ENCODE measurements around the gene GRM4. TPM values are rescaled to one million over a fixed set of nuclear protein-coding genes. Genes with fewer than 3 reads are reported as not detected.
A peak's percentile ranks its signal among the peaks of the same experiment; 100 is the strongest.
"Not testable (repeated sequence)": the region's sequence is repeated elsewhere in the genome, so short reads cannot be mapped to it uniquely, and the experiment has no call there.

GRM4 gene
- total RNA-seq, 2 experiments from 2014 or later: 0.05 TPM; not detected in 1

DNA sequence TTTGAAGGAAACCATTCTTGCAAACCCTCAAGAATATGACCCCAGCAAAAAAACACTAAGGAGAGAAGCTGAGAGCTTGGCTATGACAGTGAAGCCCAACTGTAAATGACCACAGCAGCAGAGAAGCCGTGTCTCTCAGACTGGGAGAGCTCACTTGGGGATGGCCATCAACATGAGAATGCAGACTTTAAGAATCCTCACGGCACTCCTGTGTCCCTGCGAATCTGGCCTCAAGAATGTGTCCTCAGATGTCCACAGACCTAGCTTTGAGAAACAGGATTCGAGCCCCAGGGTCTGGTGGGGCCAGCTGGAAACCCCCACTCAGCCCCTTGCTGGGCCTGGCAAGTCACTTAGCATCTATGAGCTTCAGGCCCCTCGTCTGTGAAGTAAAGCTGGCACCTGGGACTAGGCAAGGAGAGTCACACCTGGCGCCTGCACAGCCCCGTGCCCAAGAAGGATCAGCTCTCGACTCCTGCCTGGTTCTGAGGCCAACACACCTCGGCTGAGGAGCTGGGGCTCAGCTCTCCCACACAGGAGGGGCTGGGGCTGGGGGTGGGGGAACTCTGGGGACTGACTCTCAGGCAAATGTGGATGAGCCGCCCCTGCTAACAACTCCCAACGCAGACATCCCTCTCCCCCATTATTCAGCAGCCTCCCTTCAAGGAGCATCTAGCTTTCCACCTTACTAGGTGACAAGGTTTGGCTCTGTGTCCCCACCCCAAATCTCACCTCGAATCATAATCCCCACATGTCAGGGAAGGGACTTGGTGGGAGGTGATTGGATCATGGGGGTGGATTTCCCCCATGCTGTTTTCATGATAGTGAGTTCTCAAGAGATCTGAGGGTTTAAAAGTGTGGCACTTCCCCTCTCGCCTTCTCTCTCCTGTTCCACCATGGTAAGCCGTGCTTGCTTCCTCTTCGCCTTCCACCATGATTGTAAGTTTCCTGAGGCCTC lies 97.7 kb downstream of the GRM4 start:
- ChIA-PET CTCF (interaction anchor here (1.1 to 1.7 kb wide), 2 partner anchors 16 to 107 kb away, joined by 3 to 7 read pairs; no protein-coding TSS in a partner anchor), POLR2A (no interaction called here)
- Mint-ChIP-seq H3K27me3 (no peaks in the 10 kb centered on the region), H3K27ac (peak overlapping the region; percentile 33), H3K9me3 (no peaks in the 10 kb centered on the region), H3K4me3 (no peak overlapping the region), H3K36me3 (no peaks in the 10 kb centered on the region), H3K4me1 (ENCODE audit: low read depth) (peaks cover 7% of the 10 kb centered on the region)
- no peak for DNase-seq
- intact Hi-C loops (cut with micrococcal nuclease): no loop called here

DNA sequence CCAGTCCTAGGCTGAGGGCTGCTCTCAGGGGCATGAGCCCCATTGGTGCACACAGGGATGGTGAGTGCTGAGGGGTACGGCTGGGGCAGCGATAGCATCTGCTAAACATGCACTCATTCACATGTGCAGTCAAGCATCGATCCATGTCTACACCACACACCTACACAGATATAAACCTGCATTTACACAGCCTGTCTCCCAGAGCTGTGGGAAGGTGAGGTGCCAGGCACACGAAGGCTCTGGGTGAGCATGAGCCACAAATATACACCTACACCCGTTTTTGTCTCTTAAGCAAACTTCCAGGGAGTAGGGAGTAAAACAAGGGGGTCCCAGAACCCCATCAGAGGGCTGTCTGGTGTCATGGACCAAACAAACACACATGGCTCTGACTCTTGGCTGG lies 99.3 kb downstream of the GRM4 start:
- Mint-ChIP-seq H3K4me1 (ENCODE audit: low read depth) (peaks cover 7% of the 10 kb centered on the region), H3K27ac (no peak overlapping the region), H3K9me3 (no peaks in the 10 kb centered on the region), H3K36me3 (no peaks in the 10 kb centered on the region), H3K4me3 (no peak overlapping the region), H3K27me3 (no peaks in the 10 kb centered on the region)
- intact Hi-C loops (cut with micrococcal nuclease): no loop called here
- no peak for DNase-seq
- ChIA-PET POLR2A (no interaction called here), CTCF (interaction anchor here (2.1 kb wide), 1 partner anchor 9 kb away, joined by 7 read pairs; no protein-coding TSS in a partner anchor)

DNA sequence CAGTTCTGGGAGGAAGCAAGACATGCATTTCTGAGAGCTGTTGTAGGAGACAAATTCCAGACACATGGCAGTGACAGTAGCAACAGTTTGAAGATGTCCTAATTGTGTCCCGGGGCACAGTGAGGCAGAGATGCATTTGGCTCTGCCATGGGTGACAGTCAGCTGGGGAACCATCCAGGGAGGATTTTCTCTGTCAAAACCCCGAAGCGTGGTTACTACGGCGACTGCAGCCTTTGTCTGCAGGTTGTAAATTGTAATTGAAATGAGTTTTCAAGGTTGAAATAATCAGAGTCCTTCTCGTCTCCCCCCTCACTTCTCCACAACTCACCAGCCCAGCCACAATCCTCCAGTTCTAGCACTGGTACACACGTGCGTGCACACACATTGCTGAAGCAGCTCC lies 100.1 kb downstream of the GRM4 start:
- CTCF ChIA-PET: interaction anchor here (1.1 to 2.1 kb wide), 2 partner anchors 9 to 11 kb away, joined by 3 to 7 read pairs; no protein-coding TSS in a partner anchor
- no peak overlapping the region for H3K4me3 Mint-ChIP-seq
- POLR2A ChIA-PET: no interaction called here
- H3K9me3 Mint-ChIP-seq: no peaks in the 10 kb centered on the region
- H3K36me3 Mint-ChIP-seq: no peaks in the 10 kb centered on the region
- H3K4me1 Mint-ChIP-seq (ENCODE audit: low read depth): peaks cover 7% of the 10 kb centered on the region
- no peak for DNase-seq
- intact Hi-C loops (cut with micrococcal nuclease): no loop called here
- H3K27me3 Mint-ChIP-seq: no peaks in the 10 kb centered on the region
- H3K27ac Mint-ChIP-seq: no peak overlapping the region

DNA sequence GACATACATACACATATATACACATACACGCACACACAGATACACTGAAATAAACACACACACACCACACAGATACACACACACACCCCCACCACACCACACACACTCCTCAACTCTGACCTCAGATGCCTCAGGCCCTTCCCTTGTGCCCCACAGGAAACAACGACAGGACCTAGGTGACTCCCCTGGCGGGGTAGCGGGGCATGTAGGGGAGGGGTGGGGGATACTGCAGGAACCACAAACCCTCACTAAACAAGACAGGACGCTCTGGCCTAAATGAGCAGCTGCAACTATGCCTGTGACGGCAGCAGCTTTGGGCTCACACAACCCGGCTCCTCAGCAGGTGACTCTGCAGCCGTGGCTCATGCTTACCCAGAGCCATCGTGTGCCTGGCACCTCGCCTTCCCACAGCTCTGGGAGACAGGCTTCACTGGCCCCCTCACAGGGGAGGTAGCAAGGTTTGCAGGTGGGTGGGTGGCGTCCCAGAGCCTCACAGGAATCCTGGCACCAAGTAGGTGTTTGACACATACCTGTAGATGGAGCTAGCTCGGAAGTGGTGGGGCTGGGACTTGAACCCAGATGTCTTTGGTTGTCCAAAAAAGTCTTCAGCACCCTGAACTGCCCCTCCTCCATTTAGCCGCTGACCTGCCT lies 100.8 kb downstream of the GRM4 start:
- H3K9me3 Mint-ChIP-seq: no peaks in the 10 kb centered on the region
- ChIA-PET POLR2A (no interaction called here), CTCF (interaction anchor here (1.1 to 2.1 kb wide), 2 partner anchors 10 to 12 kb away, joined by 3 to 7 read pairs; no protein-coding TSS in a partner anchor)
- H3K27ac Mint-ChIP-seq: no peak overlapping the region
- no peak overlapping the region for H3K4me3 Mint-ChIP-seq
- intact Hi-C loops (cut with micrococcal nuclease): no loop called here
- no peaks in the 10 kb centered on the region for H3K36me3 Mint-ChIP-seq
- no peaks in the 10 kb centered on the region for H3K27me3 Mint-ChIP-seq
- peaks cover 7% of the 10 kb centered on the region for H3K4me1 Mint-ChIP-seq (ENCODE audit: low read depth)
- peak; percentile 40 for DNase-seq

DNA sequence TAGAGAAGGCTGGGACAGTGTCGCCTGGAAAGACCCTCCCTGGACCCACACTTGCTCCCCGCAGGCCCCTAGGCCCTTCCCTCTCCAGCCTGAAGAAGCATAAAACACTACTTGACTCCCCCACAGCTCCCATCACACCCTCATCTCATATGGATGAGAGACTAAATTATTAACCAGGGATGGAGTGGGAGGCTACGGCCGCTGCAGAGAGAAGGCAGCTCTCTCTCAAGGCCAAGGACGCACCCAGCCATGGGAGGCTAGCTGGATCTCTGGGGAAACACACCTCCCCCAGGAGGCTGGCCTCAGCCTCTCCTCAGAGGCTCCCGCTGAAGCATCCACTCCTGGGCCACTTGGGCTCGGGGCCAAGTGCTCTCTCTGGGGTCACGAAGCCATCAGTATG lies 102.5 kb downstream of the GRM4 start:
- POLR2A ChIA-PET: no interaction called here
- H3K27me3 Mint-ChIP-seq: no peaks in the 10 kb centered on the region
- no peak for DNase-seq
- CTCF ChIA-PET: interaction anchor here (1.8 to 2.2 kb wide), 3 partner anchors 12 to 272 kb away, joined by 6 to 7 read pairs (median 7); no protein-coding TSS in a partner anchor
- no peak overlapping the region for H3K4me3 Mint-ChIP-seq
- H3K27ac Mint-ChIP-seq: no peak overlapping the region
- no peaks in the 10 kb centered on the region for H3K36me3 Mint-ChIP-seq
- intact Hi-C loops (cut with micrococcal nuclease): no loop called here
- peaks cover 7% of the 10 kb centered on the region for H3K4me1 Mint-ChIP-seq (ENCODE audit: low read depth)
- H3K9me3 Mint-ChIP-seq: no peaks in the 10 kb centered on the region

DNA sequence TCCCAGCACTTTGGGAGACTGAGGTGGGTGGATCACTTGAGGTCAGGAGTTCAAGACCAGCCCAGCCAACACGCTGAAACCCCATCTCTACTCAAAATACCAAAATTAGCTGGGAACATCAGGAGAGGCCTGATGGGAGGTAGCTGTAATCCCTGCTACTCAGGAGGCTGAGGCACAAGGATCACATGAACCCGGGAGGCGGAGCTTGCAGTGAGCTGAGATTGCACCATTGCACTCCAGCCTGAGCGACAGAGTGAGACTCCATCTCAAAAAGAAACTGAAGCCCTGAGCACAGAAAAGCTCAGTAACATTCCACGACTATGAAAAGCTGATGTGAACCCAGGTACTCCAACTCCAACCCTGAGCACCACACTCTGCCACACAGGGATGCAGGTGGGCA lies 103.9 kb downstream of the GRM4 start:
- H3K27ac Mint-ChIP-seq; DNase-seq; H3K27me3 Mint-ChIP-seq; H3K9me3 Mint-ChIP-seq; intact Hi-C loops (cut with micrococcal nuclease); H3K4me1 Mint-ChIP-seq (ENCODE audit: low read depth); H3K4me3 Mint-ChIP-seq; POLR2A ChIA-PET; H3K36me3 Mint-ChIP-seq: not testable (repeated sequence)
- CTCF ChIA-PET: interaction anchor here (1.8 to 2.2 kb wide), 2 partner anchors 15 to 271 kb away, joined by 6 to 7 read pairs; no protein-coding TSS in a partner anchor

DNA sequence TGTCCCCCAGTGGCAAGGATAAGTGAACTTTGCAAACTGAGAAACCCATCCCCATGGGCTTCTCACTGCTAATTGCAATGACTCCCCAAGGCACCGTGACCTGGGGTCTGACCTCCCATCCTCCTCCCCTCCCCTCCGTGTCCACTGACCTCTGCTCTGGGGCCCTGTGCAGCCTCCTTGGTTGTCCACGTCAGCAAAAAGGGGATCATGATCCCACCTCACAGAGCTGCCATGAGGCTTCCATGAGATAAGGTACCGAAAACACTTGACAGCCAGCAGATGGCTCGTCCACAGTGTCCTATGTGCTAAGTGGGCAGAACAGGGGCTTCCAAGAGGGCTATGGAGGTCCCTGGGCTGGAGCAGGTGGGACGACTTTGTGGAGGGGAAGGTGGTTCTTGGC lies 104.5 kb downstream of the GRM4 start:
- no peak overlapping the region for H3K4me3 Mint-ChIP-seq
- H3K9me3 Mint-ChIP-seq: no peaks in the 10 kb centered on the region
- H3K27me3 Mint-ChIP-seq: no peaks in the 10 kb centered on the region
- no peak overlapping the region for H3K27ac Mint-ChIP-seq
- intact Hi-C loops (cut with micrococcal nuclease): no loop called here
- no peak for DNase-seq
- ChIA-PET CTCF (interaction anchor here (2.2 kb wide), 1 partner anchor 14 kb away, joined by 7 read pairs; no protein-coding TSS in a partner anchor), POLR2A (no interaction called here)
- H3K4me1 Mint-ChIP-seq (ENCODE audit: low read depth): peaks cover 7% of the 10 kb centered on the region
- H3K36me3 Mint-ChIP-seq: no peaks in the 10 kb centered on the region

DNA sequence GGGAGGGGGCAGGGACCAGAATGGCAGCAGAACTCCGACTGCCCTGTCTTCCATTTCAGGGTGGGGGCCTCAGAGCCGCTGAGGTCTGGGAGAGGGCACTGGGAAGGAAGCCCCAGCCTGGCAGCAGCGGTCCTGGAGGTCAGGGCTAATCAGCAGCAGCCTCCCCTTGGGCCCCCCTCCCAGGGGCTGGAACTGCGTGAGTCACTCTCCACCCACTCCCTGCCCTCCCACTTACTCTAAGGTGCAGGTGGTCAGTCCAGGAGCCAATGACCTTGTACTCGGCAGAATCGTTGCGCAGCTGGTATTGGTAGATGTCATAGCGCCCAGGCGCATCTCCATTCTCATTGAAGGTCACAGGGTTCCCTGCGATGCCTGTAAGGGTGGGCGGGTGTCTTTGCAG lies 105.9 kb downstream of the GRM4 start:
- ChIA-PET POLR2A (no interaction called here), CTCF (no interaction called here)
- H3K4me3 Mint-ChIP-seq: no peak overlapping the region
- DNase-seq: no peak
- H3K27ac Mint-ChIP-seq: no peak overlapping the region
- no peaks in the 10 kb centered on the region for H3K27me3 Mint-ChIP-seq
- no peaks in the 10 kb centered on the region for H3K9me3 Mint-ChIP-seq
- peaks cover 7% of the 10 kb centered on the region for H3K4me1 Mint-ChIP-seq (ENCODE audit: low read depth)
- no peaks in the 10 kb centered on the region for H3K36me3 Mint-ChIP-seq
- intact Hi-C loops (cut with micrococcal nuclease): no loop called here

DNA sequence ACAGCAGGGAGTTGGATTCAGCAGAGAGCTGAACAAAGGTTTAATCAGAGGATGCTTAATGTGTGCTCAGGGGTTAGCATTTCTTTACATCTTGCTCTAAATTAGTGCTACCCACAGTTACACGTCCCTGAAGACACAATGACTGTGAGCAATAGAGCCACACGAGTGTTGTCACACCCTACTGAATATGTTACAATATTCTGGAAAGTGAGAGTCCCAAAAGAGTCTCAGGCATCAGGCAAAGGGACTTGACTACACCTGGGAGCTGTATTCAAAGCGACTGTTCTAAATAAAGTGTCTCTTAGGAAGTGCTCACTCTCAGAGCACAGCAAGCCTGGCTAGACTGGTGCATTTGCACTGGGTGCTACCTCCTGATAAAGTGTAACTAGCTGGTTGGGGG lies 108.7 kb downstream of the GRM4 start:
- POLR2A ChIA-PET: no interaction called here
- Mint-ChIP-seq H3K9me3 (no peaks in the 10 kb centered on the region), H3K27me3 (no peaks in the 10 kb centered on the region)

DNA sequence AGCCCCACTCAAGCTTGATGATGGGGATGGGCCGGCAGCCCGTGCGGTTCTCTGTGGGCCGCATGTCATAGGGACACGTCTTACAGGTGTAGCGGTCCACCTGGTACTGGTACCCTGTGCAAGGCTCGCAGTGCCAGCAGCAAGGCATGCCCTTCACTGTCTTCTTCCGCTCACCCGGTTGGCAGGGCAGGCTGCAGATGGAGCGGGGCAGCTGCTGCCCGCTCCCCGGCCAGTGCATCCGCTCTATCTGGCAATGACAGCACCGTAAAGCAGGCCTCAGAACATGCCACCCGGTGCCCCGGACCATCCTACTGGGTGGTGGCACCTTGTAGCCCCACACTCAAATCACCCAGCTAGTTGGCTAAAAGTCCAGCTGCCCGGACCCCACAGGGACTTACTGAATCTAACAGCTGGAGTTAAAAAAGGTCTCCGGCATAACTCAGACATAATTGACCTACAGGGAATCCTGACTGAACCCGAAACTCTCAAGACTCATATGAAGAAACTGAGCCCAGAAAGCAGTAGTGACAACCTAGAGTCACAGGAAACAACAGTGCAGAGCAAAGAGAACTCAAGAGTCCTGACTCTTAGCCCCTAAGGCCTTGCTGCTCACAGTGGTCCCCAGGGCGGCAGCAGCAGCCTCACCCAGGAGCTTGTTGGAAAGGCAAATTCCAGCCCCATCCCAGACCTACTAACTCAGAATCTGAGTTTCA lies 109.4 kb downstream of the GRM4 start:
- no peaks in the 10 kb centered on the region for H3K36me3 Mint-ChIP-seq
- H3K4me3 Mint-ChIP-seq: no peak overlapping the region
- intact Hi-C loops (cut with micrococcal nuclease): no loop called here
- H3K4me1 Mint-ChIP-seq (ENCODE audit: low read depth): no peaks in the 10 kb centered on the region
- H3K27ac Mint-ChIP-seq: no peak overlapping the region
- ChIA-PET CTCF (interaction anchor here (0.8 to 1.6 kb wide), 4 partner anchors 9 to 265 kb away, joined by 3 to 5 read pairs (median 3); no protein-coding TSS in a partner anchor), POLR2A (no interaction called here)
- H3K9me3 Mint-ChIP-seq: no peaks in the 10 kb centered on the region
- no peaks in the 10 kb centered on the region for H3K27me3 Mint-ChIP-seq
- no peak for DNase-seq

More for the DNA sequence above, 108.7 kb downstream of the GRM4 start:
- no peak for DNase-seq
- Mint-ChIP-seq H3K27ac (no peak overlapping the region), H3K4me3 (no peak overlapping the region), H3K36me3 (no peaks in the 10 kb centered on the region), H3K4me1 (ENCODE audit: low read depth) (no peaks in the 10 kb centered on the region)
- CTCF ChIA-PET: interaction anchor here (0.6 to 1.6 kb wide), 6 partner anchors 10 to 266 kb away, joined by 3 to 5 read pairs (median 3); no protein-coding TSS in a partner anchor
- intact Hi-C loops (cut with micrococcal nuclease): no loop called here

DNA sequence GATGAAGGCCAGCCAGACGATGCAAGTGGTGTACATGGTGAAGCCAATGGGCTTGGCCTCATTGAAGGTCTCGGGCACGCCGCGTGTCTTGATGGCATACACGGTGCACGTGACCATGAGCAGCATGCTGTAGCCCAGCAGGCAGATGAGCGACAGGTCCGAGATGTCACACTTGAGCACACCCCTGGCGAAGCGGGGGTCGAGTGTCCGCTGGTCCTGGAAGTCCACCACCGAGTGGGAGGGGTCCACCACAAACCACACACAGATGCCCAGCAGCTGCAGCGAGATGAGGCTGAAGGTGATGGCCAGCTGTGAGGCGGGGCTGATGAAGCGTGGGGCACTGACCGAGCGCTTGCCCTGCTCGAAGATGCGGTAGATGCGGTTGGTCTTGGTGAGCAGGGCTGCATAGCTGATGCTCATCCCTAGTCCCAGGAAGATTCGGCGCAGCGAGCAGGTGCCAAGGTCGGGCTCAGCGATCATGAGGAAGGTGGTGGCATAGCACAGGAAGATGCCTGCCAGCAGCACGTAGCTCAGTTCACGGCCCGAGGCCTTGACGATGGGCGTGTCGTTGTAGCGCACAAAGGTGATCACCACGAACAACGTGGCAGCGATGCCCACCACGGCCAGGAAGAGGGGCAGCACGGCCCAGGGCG lies 110.1 kb downstream of the GRM4 start:
- Mint-ChIP-seq H3K4me3 (no peak overlapping the region), H3K36me3 (no peaks in the 10 kb centered on the region), H3K27me3 (no peaks in the 10 kb centered on the region), H3K27ac (no peak overlapping the region), H3K4me1 (ENCODE audit: low read depth) (no peaks in the 10 kb centered on the region), H3K9me3 (no peaks in the 10 kb centered on the region)
- ChIA-PET POLR2A (no interaction called here), CTCF (interaction anchor here (0.8 kb wide), 1 partner anchor 8 kb away, joined by 3 read pairs; no protein-coding TSS in a partner anchor)
- intact Hi-C loops (cut with micrococcal nuclease): no loop called here
- DNase-seq: no peak
